RWPE2 (cell line): ENCODE results near the gene CCDC198.

Source experiments
- ATAC-seq: fragments of 200-7000 bp; cut with Tn5 transposase; 3 replicates; pipeline ENCODE4 v1.9.1; 2021; ENCODE audit warnings: low read depth
- DNase-seq: peaks from one replicate; pipeline ENCODE4 v3.0.0-alpha.2; 2020; ENCODE audit warnings: low spot score
- H3K27ac ChIP-seq: fragments of 450-650 bp; 2 replicates; pipeline ENCODE4 v1.5.1; 2017; ENCODE audit warnings: mild to moderate bottlenecking; ENCODE audit not compliant: poor library complexity, severe bottlenecking
- H3K27me3 ChIP-seq: fragments of 250-450 bp; sonication (Bioruptor Pico); 2 replicates; pipeline ENCODE4 v1.5.1; 2021; ENCODE audit warnings: mild to moderate bottlenecking, moderate library complexity; ENCODE audit not compliant: insufficient read depth, poor library complexity, severe bottlenecking
- H3K36me3 ChIP-seq: fragments of 250-450 bp; sonication (Bioruptor Pico); 2 replicates; pipeline ENCODE4 v1.5.1; 2020; ENCODE audit warnings: low read depth, mild to moderate bottlenecking, moderate library complexity
- H3K4me1 ChIP-seq: fragments of 250-450 bp; sonication (Bioruptor Pico); 2 replicates; pipeline ENCODE4 v1.5.1; 2021; ENCODE audit warnings: mild to moderate bottlenecking, moderate library complexity; ENCODE audit not compliant: insufficient read depth, poor library complexity, severe bottlenecking
- H3K4me3 ChIP-seq: fragments of 250-450 bp; sonication (Bioruptor Pico); 2 replicates; pipeline ENCODE4 v1.5.1; 2021; ENCODE audit warnings: mild to moderate bottlenecking, moderate library complexity; ENCODE audit not compliant: severe bottlenecking
- H3K9me3 ChIP-seq: fragments of 250-450 bp; sonication (Bioruptor Pico); 2 replicates; pipeline ENCODE4 v1.5.1; 2021; ENCODE audit warnings: mild to moderate bottlenecking, moderate library complexity; ENCODE audit not compliant: severe bottlenecking
- CTCF ChIP-seq: fragments of 450-650 bp; IDR thresholded peaks from one replicate; pipeline ENCODE4 v1.5.1; 2017; ENCODE audit warnings: mild to moderate bottlenecking, moderate library complexity; ENCODE audit not compliant: poor library complexity, severe bottlenecking

The CCDC198 gene

GRCh38 chr14:57498035-57498434, 4.4 kb upstream of the CCDC198 start:
- Histone ChIP-seq H3K36me3 (no peaks in the 10 kb centered on the region), H3K27me3 (peaks cover 30% of the 10 kb centered on the region), H3K9me3 (no peaks in the 10 kb centered on the region), H3K27ac (no peak overlapping the region), H3K4me1 (peaks cover 6% of the 10 kb centered on the region), H3K4me3 (no peak overlapping the region)
- TF ChIP-seq CTCF = no peak
- DNase-seq (no peak), ATAC-seq (no peak)

- Histone ChIP-seq H3K36me3 (no peaks in the 10 kb centered on the region), H3K27ac (no peak overlapping the region), H3K4me3 (no peak overlapping the region), H3K9me3 (no peaks in the 10 kb centered on the region), H3K27me3 (peaks cover 42% of the 10 kb centered on the region), H3K4me1 (peaks cover 12% of the 10 kb centered on the region)
- ATAC-seq (no peak), DNase-seq (no peak)
- TF ChIP-seq CTCF = no peak
These were observed 1.8 kb upstream of the CCDC198 start for GRCh38 chr14:57495416-57495815.

- ATAC-seq (peak; percentile 91), DNase-seq (no peak)
- TF ChIP-seq CTCF = no peak
- Histone ChIP-seq H3K4me1 (peaks cover 12% of the 10 kb centered on the region), H3K36me3 (no peaks in the 10 kb centered on the region), H3K27ac (no peak overlapping the region), H3K27me3 (peaks cover 46% of the 10 kb centered on the region), H3K4me3 (no peak overlapping the region), H3K9me3 (no peaks in the 10 kb centered on the region)
These were observed 798 bp downstream of the CCDC198 start for GRCh38 chr14:57492859-57493258.

GRCh38 chr14:57491640-57492039, 2.0 kb downstream of the CCDC198 start:
- H3K27ac ChIP-seq = no peak overlapping the region
- DNase-seq (no peak), ATAC-seq (no peak)
- H3K9me3 ChIP-seq = no peaks in the 10 kb centered on the region
- peaks cover 12% of the 10 kb centered on the region for H3K4me1 ChIP-seq
- no peak for TF ChIP-seq CTCF
- H3K36me3 ChIP-seq = no peaks in the 10 kb centered on the region
- H3K4me3 ChIP-seq = no peak overlapping the region
- H3K27me3 ChIP-seq = peaks cover 34% of the 10 kb centered on the region

GRCh38 chr14:57487771-57488170, 5.9 kb downstream of the CCDC198 start:
- peaks cover 5% of the 10 kb centered on the region for H3K4me1 ChIP-seq
- H3K27me3 ChIP-seq = peaks cover 26% of the 10 kb centered on the region
- no peak for DNase-seq
- no peaks in the 10 kb centered on the region for H3K36me3 ChIP-seq
- H3K27ac ChIP-seq = no peak overlapping the region
- H3K4me3 ChIP-seq = no peak overlapping the region
- no peak for TF ChIP-seq CTCF
- ATAC-seq = peak; percentile 24; the same call in 1 of the 3 replicates
- H3K9me3 ChIP-seq = no peaks in the 10 kb centered on the region
